ENCODE results near the gene RNGTT.
"Not testable (repeated sequence)": the region's sequence is repeated elsewhere in the genome, so short reads cannot be mapped to it uniquely, and the experiment has no call there.

The RNGTT gene

DNA sequence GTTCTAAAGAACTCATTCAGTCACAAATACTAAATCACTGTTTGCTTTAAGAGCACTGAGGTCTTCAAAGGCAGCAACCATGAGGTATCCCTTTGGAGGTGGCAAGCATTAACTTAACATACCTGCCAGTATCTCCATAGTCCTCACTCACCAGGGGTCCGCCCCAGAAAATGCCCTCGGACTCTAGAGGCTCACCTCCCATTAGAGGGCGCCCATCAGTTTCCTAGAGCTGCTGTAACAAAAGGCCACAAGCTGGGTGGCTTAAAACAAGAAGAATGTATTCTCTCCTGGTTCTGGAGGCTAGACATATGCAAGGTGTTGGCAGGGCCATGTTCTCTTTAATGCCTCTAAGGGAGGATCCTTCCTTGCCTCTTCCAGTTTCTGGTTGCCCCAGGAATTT is 12.0 kb upstream of the RNGTT start:
- DNase-seq: no peak
- intact Hi-C loops (cut with DNase I): no loop called here

GRCh38 chr6:88972504-88973423 is 9.3 kb upstream of the RNGTT start:
- no peak for DNase-seq
- intact Hi-C loops (cut with DNase I): no loop called here

- DNase-seq: no peak
- intact Hi-C loops (cut with DNase I): no loop called here
These were observed 6.9 kb upstream of the RNGTT start for GRCh38 chr6:88970301-88970700.

GRCh38 chr6:88969255-88969654 is 5.8 kb upstream of the RNGTT start:
- intact Hi-C loops (cut with DNase I); DNase-seq: not testable (repeated sequence)

GRCh38 chr6:88967891-88968290 is 4.5 kb upstream of the RNGTT start:
- DNase-seq: no peak
- intact Hi-C loops (cut with DNase I): no loop called here

- DNase-seq: no peak
- intact Hi-C loops (cut with DNase I): no loop called here
These were observed 2.3 kb upstream of the RNGTT start for GRCh38 chr6:88965691-88966090.

DNA sequence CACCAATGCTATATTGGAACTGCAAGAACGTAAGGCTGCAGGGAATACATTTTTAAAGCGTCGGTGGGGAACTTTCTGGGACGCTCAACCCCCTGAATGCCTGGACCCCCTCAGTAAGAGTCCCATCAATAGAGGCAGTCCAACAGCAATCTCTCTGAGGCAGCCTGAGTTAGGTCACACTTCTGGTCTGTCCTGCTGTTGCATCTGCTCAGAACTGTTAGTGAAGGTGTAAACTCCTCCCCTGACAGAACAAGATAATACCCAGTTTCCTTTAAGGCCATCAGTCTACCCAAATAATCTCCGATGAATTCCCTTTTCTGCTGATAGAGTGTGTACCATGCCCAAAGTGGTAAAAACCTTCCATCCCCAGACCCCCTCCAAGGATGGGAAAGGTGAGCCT is 1.1 kb upstream of the RNGTT start:
- intact Hi-C loops (cut with DNase I): loop anchor here (5.0 kb wide), 1 partner anchor 118 kb away; the partner anchor contains the start of gene PNRC1

DNA sequence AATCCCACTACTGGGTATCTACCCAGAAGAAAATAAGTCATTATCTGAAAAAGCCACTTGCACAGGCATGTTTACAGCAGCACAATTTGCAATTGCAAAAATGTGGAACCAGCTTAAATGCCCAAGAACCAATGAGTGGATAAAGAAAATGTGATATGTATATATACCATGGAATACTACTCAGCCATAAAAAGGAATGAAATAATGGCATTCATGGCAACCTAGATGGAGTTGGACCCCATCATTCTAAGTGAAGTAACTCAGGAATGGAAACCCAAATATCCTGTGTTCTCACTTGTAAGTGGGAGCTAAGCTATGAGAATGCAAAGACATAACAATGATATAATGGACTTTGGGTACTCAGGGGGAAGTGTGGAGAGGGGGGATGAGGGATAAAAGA is 4.6 kb downstream of the RNGTT start:
- intact Hi-C loops (cut with DNase I): no loop called here
- DNase-seq: no peak

More for the DNA sequence above, 1.1 kb upstream of the RNGTT start:
- no peak for DNase-seq

GRCh38 chr6:88953550-88954386 is 9.7 kb downstream of the RNGTT start:
- no peak for DNase-seq
- intact Hi-C loops (cut with DNase I): no loop called here

DNA sequence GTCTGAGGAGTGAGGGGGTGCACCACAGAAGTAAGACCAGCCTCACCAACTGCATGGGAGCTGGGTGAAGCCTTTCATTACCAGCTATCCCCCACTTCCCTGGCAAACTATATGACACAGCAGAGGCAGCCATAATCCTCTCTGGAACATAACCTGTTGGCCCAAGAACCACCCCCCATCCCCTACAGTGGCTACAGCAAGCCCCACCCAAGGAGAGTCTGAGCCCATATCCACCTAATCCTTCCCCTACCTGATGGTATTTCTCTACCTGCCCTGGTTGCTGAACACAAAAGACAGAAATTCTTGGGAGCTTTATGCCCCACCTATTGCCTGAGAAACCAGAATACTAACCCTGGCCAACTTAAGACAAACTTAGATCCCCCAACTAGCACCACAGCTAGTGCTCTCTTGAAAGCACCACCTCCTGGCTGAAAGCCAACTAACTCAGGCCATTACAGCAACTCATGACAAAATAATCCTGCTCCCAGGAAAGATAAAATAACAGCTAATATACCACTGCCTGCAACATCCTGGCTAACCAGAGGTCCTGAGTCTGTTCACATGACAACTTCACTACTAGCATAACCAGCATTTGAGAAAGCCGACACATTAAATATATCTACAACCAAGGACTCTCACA is 11.2 kb downstream of the RNGTT start:
- intact Hi-C loops (cut with DNase I): no loop called here
- no peak for DNase-seq

- no peak for DNase-seq
- intact Hi-C loops (cut with DNase I): no loop called here
These were observed 17.9 kb downstream of the RNGTT start for GRCh38 chr6:88945415-88946008.

GRCh38 chr6:88933521-88933920 is 29.9 kb downstream of the RNGTT start:
- intact Hi-C loops (cut with DNase I): no loop called here
- DNase-seq: no peak

GRCh38 chr6:88932019-88932418 is 31.4 kb downstream of the RNGTT start:
- DNase-seq; intact Hi-C loops (cut with DNase I): not testable (repeated sequence)

- no peak for DNase-seq
- intact Hi-C loops (cut with DNase I): no loop called here
These were observed 40.5 kb downstream of the RNGTT start for GRCh38 chr6:88922775-88923548.

GRCh38 chr6:88921734-88922133 is 41.7 kb downstream of the RNGTT start:
- intact Hi-C loops (cut with DNase I): no loop called here

DNA sequence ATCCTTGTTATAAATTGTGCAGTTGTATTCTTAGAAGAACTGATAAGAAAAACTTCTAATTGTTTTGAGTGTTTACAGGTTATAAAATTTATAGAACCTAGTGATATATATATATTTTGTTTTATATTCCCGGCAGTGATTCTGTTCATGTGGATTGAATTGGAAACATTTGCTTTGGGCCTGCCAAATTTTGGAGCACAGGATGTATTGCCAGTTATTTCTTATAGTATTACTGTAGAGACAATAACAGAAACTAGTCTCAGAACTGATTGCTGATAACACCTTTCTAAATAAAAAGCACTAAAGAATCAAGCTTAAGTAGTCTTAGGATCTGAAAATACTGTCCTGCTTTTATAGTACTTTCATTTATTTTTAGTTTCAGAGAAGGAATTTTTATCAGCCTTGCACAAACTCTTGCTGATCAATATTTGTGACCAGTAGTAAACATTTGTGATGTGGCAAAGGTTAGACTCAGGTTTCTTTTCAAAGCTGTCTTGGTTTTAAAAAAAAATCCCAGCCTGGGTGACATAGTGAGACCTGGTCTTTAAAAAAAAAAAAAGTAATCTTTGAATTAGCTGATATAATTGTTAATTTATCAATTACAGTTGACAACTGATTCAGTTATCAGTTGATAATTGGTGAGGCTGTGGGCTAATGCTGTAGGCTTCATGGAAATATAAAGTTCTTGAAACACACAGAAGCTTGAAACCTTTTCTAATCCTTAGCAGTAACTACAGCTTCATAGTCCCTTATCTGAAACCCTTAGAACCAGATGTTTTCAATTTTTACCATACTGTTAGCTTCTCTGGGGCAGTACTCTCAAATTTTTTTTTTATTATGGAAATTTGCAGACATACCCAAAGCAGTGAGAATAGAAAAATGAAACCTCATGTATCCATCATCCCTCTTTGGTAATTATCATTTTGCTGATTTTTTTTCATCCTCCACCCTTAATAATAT is 42.4 kb downstream of the RNGTT start:
- intact Hi-C loops (cut with DNase I): no loop called here
- no peak for DNase-seq

More at GRCh38 chr6:88921734-88922133, 41.7 kb downstream of the RNGTT start:
- DNase-seq: no peak

- intact Hi-C loops (cut with DNase I): no loop called here
- no peak for DNase-seq
These were observed 43.3 kb downstream of the RNGTT start for GRCh38 chr6:88920088-88920487.

Data from head of caudate nucleus (tissue), 42 donors.